Fibroblast of skin of right biceps (primary cell): ENCODE measurements around the gene WHRN.

Source experiments
- DNase-seq: peaks from one replicate; pipeline ENCODE4 v3.0.0-alpha.2; 2013

The WHRN gene

DNA sequence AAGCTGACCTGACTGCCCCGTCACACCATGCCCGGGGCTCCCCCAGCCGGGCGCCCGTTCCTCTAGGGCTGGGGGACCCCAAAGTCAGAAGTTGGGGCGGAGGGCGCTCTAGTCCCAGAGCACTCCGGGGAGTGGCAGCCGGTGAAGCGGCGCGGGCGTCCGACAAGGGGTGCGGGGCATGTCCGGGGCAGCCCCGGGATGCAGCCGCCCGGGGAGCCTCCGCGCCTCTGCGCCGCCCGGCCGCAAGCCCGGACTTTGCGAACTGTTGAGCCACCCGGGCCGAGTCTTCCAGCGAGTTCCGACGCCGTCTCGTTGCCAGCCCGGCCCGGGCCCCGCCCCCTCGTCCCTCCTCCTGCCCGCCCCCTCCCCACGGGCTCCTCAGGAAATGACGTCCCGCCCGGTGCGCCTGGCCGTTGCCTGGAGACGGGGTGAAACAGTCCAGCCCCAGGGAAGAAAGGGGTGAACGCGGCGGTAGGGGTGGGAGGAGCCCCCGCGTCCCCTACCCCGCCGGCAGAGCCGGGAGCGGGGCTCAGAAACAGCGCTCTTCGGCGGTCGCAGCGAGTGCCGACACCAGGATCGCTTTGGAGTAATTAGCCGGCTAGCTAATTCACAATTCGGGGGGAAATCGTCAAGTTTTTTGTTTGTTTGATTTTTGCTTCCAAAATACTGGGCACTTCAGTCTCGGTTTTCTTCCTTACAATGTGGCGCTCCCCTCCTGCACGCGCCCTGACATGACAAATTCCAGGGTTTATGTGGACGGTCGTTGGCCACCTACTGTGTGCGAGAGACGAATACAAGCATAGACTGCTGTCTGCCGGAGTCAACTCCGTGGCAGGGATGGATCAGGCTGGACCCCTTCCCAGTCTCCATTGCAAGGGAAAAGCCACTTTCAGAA is at the start of gene WHRN:
Gene WHRN (minus strand): TSS at position 287 of the 895 bp plus-strand sequence. CDS start 672 bp downstream, outside the sequence.
- peak; percentile 87 for DNase-seq

- DNase-seq = no peak
These were observed 47.9 kb upstream of the WHRN start for GRCh38 chr9:114553202-114553601.

DNA sequence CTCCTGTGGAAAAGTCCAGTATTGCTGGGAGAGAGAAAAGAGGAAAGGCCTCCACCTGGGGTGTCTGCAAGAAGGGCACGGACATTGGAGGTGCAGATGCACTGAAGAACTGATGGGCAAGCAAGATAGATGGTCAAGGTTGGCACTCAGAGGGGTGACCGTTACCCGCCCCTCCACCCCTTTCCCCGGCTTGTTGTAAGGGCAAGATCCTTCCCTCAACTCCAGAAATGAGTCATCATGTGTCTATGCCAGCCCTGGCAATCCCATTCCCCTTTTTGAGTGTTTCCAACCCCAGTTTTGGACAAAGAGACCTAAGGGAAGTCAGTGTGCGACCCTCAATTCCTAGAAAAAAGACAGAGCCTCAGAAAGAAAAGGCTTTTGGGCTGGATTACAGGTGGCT is 47.4 kb upstream of the WHRN start:
- DNase-seq = no peak

GRCh38 chr9:114551750-114552685 is 46.7 kb upstream of the WHRN start:
- peak; percentile 97 for DNase-seq

DNA sequence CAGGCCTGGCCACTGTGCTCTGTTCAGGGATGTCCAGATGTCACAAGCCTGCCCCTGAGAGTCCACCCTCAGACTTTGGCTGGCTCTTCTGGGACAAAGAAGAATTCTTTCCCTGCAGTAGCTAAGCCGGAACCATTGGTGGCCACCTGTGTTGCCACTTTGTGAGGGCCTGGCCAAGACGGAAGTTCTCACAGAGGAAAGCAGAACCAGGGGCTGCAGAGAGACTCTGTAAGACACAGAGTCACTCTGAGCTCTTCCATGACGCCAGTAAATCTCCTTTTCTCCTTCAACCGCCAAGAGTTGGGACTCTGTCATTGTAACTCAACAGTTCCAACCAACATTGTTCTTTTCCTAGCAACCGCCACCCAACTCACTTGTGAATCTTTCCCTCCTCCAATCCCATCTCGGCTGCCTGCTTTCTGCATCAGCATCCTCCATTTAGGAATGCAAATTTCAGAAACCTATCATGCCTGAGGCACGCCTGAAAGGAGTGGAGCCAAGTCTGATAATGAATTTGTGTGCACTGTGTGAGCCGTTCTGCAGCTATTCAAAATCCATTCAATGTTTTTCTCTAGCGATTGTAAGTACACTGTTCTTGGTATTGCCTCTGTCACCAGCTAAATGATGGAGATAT is 44.5 kb upstream of the WHRN start:
- DNase-seq = peak; percentile 76

DNA sequence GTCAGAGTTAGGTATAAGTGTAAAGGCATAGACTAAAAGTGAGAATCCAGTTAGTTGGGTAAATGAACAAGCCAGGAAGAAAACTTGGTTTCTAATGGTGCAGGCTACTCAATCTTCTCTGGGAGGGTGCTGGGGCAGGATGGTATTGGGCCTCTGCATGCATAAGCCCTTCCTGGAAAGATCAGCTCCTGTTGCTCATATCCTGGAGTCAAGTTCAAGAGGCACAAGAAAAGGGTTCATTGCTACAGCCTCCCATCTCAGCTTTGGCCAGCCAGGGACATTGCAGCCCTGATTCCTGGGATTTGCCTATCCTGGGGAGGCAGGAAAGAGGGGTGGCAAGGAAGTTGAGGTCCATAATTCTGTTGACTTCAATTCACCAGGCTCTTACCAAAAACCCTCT is 41.6 kb upstream of the WHRN start:
- no peak for DNase-seq

DNA sequence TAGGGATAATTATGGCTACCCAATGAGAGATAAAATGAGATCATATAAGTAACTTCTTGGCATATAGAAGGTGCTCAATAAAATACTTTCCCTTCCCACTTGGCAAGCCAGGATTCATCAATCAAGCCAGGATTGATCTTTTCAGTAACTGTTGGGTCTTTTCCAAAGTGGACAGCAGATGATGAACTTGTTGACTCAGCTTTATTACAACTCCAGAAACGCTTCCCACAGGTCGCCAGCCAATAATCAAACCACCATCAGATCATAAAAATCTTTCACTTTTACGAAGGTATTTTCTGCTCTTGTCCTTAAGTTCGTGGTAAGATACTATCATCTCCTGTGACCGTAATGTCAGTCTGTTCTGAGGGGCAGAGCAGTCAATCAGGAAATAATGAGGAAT is 39.8 kb upstream of the WHRN start:
- DNase-seq = no peak

- DNase-seq = no peak
These were observed 34.6 kb upstream of the WHRN start for GRCh38 chr9:114539701-114540380.

GRCh38 chr9:114538241-114538640 is 33.0 kb upstream of the WHRN start:
- DNase-seq = no peak

- no peak for DNase-seq
These were observed 27.4 kb upstream of the WHRN start for GRCh38 chr9:114532561-114533237.

GRCh38 chr9:114529285-114529684 is 24.0 kb upstream of the WHRN start:
- no peak for DNase-seq

DNA sequence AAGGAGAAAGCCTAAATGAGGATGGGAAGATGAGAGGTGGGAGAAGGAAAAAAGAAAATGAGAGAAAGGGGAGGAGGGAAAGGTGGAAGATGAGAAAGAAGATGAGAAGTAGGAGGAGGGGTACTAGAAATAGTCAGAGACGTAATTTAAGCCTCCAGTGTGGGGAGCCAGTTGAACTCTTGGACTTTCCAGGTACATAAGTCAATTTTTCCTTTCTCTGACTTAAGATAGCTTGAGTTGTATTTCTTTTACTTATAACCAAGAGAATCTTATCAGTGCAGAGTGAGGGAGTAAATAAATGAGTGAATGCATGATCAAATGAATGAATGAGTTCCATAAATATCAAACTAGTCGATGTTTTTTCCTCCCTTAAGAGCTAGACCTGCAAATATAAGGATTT is 21.5 kb upstream of the WHRN start:
- DNase-seq = no peak

GRCh38 chr9:114525513-114525912 is 20.2 kb upstream of the WHRN start:
- DNase-seq = peak; percentile 82

GRCh38 chr9:114524247-114524681 is 19.0 kb upstream of the WHRN start:
- DNase-seq = peak; percentile 65

DNA sequence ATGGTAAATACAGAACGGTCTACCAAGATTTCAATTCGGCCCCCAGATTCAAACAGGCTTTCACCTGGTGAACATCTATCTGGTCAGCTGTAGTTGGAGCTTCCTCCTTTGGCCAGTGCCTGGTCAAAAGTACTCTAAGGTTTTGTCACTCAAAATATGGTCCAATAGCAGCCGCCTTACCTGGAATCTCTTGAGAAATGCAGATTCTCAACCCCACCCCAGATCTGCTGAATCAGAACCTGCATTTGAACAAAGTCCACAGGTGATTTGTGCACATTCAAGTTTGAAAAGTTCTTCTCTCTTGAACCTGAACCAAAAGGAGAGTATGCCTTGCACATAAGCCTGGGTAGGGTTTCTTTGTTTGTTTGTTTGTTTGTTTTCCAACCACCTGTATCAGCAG is 17.6 kb upstream of the WHRN start:
- no peak for DNase-seq

- DNase-seq = no peak
These were observed 17.0 kb upstream of the WHRN start for GRCh38 chr9:114522286-114522685.

DNA sequence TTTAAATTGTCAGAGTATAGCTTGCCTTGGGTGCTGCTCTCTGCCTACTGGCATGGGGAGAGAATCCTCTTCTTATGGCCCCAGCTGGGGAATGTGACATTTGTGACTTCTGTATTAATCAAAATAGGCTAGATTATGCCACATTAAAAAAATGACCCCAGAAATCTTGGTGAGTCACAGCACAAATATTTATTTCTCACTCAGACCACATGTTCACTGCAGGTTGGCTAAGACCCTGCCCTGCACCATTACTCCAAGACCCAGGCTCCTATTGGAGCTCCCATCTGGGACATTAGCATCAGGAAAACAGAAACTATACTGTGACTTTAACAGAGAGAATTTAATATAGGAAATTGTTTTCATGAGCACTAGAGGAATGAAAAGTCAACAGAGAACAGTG is 16.6 kb upstream of the WHRN start:
- DNase-seq = peak; percentile 38

DNA sequence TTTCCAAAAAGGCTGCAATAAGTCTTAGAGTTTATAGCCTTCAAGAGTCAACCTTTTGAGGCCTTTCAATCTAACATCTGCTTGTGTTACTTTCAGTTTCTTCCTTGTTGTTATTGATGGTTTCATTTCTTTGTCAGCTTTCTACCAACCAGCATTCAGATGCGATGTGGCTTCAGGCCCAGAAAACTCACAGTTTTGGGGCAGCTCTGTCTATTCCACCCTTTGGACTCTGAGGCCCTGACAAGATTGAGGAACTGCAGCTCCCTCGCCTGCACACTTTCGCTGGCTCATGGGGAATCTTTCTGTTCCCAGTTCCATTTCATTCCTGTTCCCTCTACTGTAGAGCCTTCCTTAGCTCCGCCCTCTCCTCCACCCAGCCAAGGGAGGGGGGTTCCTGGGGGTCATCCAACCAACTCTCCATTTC is 13.3 kb upstream of the WHRN start:
- DNase-seq = no peak

- no peak for DNase-seq
These were observed 12.8 kb upstream of the WHRN start for GRCh38 chr9:114518120-114518519.

- peak; percentile 74 for DNase-seq
These were observed 11.6 kb upstream of the WHRN start for GRCh38 chr9:114516913-114517312.

- DNase-seq = no peak
These were observed 10.3 kb upstream of the WHRN start for GRCh38 chr9:114515528-114515927.

DNA sequence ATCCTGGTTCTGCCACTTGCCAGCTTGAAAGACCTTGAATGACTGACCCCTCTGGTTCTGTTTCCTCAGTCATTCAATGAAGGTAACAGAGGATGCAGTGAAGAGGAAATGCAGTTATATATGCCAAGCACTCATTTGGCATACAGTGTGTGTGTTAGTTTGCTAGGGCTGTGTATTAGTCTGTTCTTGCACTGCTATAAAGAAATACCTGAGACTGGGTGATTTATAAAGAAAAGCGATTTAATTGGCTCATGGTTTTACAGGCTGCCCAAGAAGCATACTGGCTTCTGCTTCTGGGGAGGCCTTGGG is 8.6 kb upstream of the WHRN start:
- no peak for DNase-seq
